PC-9 (cell line): ENCODE measurements around the gene RNASEL. TPM values are rescaled to one million over a fixed set of nuclear protein-coding genes. Genes with fewer than 3 reads are reported as not detected.
A peak's percentile ranks its signal among the peaks of the same experiment; 100 is the strongest.

Experiments
- Bru-seq: library from RNA; stranded (reverse); fragments of 400-500 nt; gene quantifications from one replicate; lab custom pipeline; 2021; lab: Mats Ljungman, UMichigan
- BruChase-seq, 2 experiments: library from RNA; stranded (reverse); fragments of 400-500 nt; gene quantifications; one replicate each; lab custom pipeline; 2021; lab: Mats Ljungman, UMichigan
- BruUV-seq: library from RNA; stranded (reverse); fragments of 400-500 nt; replicated peaks from 2 replicates; lab custom pipeline; 2021; lab: Mats Ljungman, UMichigan
- CTCF ChIA-PET: fragments of 300-600 bp; sonication (Branson Sonifier 250); formaldehyde crosslinking; loops from one replicate; lab custom pipeline; 2022; ENCODE audit warnings: antibody characterized with exemption; lab: Charles Lee
- POLR2A ChIA-PET: fragments of 300-600 bp; sonication (Branson Sonifier 250); formaldehyde crosslinking; loops from one replicate; lab custom pipeline; 2022; ENCODE audit warnings: antibody characterized with exemption; ENCODE audit not compliant: unreplicated experiment; lab: Charles Lee
- DNase-seq, 2 experiments: peaks; one replicate each; pipeline versions ENCODE4 v3.0.0 to v3.0.0-alpha.2; 2015 to 2022; ENCODE audit warnings: mixed read lengths in 1 of 2
- H2AFZ ChIP-seq: fragments of 200-600 bp; sonication (generic); 2 replicates; pipeline ENCODE4 v1.8.1; 2017; ENCODE audit warnings: antibody characterized with exemption
- H3F3A ChIP-seq: fragments of 200-600 bp; sonication (generic); 2 replicates; pipeline ENCODE4 v1.8.1; 2017; ENCODE audit warnings: antibody characterized with exemption, mild to moderate bottlenecking, low read depth; ENCODE audit not compliant: insufficient read depth
- H3K27ac ChIP-seq: fragments of 200-600 bp; sonication (generic); 2 replicates; pipeline ENCODE4 v1.6.1; 2016; ENCODE audit warnings: mixed run types
- H3K27me3 ChIP-seq: fragments of 200-600 bp; sonication (generic); 2 replicates; pipeline ENCODE4 v1.6.1; 2016; ENCODE audit warnings: low read depth, mixed run types; ENCODE audit not compliant: insufficient read depth
- H3K36me3 ChIP-seq: fragments of 200-600 bp; sonication (generic); 2 replicates; pipeline ENCODE4 v1.6.1; 2016; ENCODE audit warnings: low read depth, mixed run types
- H3K4me1 ChIP-seq: fragments of 200-600 bp; sonication (generic); replicated peaks from 2 replicates; pipeline ENCODE4 v1.6.1; 2016; ENCODE audit warnings: mixed run types; ENCODE audit not compliant: insufficient read depth
- H3K4me2 ChIP-seq: fragments of 200-600 bp; sonication (generic); 2 replicates; pipeline ENCODE4 v1.6.1; 2017; ENCODE audit warnings: mixed run types
- H3K4me3 ChIP-seq: fragments of 200-600 bp; sonication (generic); 2 replicates; pipeline ENCODE4 v1.6.1; 2016; ENCODE audit warnings: mixed run types
- H3K79me2 ChIP-seq: fragments of 200-600 bp; sonication (generic); 2 replicates; pipeline ENCODE4 v1.6.1; 2017; ENCODE audit warnings: low read depth, mixed run types
- H3K9me2 ChIP-seq: fragments of 200-600 bp; sonication (generic); 2 replicates; pipeline ENCODE4 v1.8.1; 2017; ENCODE audit warnings: mild to moderate bottlenecking; ENCODE audit not compliant: insufficient read depth
- H3K9me3 ChIP-seq: fragments of 200-600 bp; sonication (generic); 2 replicates; pipeline ENCODE4 v1.8.1; 2016; ENCODE audit warnings: low read depth; ENCODE audit not compliant: insufficient read depth
- H4K20me1 ChIP-seq: fragments of 200-600 bp; sonication (generic); 2 replicates; pipeline ENCODE4 v1.8.1; 2017; ENCODE audit not compliant: insufficient read depth
- EZH2 ChIP-seq: fragments of 200-600 bp; sonication (generic); IDR thresholded peaks from 2 replicates; pipeline ENCODE4 v1.8.0; 2017; ENCODE audit warnings: antibody characterized with exemption, low read depth
- intact Hi-C: fragments of 100-400 bp; cut with micrococcal nuclease; formaldehyde crosslinking; loops from one replicate; pipeline ENCODE4 v1.10.0; 2022; ENCODE audit not compliant: unreplicated experiment
- long read RNA-seq: library from polyadenylated mRNA; stranded (forward); transcript quantifications from one replicate; pipeline ENCODE4 v2.0.0, GENCODE V29; 2022
- total RNA-seq: library from RNA; stranded (reverse); gene quantifications from 2 replicates; pipeline ENCODE4 v1.2.3, GENCODE V29; 2021
- TF ChIP-seq, protein P1 (sequence below): fragments of 200-600 bp; sonication (generic); conservative IDR thresholded peaks from 2 replicates; pipeline ENCODE4 v1.6.1; 2017; ENCODE audit warnings: mixed run types, antibody characterized with exemption, mild to moderate bottlenecking, moderate library complexity

RNASEL gene, protein sequence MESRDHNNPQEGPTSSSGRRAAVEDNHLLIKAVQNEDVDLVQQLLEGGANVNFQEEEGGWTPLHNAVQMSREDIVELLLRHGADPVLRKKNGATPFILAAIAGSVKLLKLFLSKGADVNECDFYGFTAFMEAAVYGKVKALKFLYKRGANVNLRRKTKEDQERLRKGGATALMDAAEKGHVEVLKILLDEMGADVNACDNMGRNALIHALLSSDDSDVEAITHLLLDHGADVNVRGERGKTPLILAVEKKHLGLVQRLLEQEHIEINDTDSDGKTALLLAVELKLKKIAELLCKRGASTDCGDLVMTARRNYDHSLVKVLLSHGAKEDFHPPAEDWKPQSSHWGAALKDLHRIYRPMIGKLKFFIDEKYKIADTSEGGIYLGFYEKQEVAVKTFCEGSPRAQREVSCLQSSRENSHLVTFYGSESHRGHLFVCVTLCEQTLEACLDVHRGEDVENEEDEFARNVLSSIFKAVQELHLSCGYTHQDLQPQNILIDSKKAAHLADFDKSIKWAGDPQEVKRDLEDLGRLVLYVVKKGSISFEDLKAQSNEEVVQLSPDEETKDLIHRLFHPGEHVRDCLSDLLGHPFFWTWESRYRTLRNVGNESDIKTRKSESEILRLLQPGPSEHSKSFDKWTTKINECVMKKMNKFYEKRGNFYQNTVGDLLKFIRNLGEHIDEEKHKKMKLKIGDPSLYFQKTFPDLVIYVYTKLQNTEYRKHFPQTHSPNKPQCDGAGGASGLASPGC
- total RNA-seq (4.9 and 6.3 TPM in 2 replicates), Bru-seq, nascent RNA (percentile 47 among the genes with signal in this experiment), BruChase-seq, experiment 1, labeled RNA remaining after a 2-hour chase (percentile 56 among the genes with signal in this experiment), BruChase-seq, experiment 2, labeled RNA remaining after a 6-hour chase (percentile 57 among the genes with signal in this experiment)
- long read RNA-seq, full-length matches to known transcripts = 16 of 21 reads
- long read RNA-seq, partial matches to known transcripts = 4 of 21 reads
- long read RNA-seq, other reads (novel, unspliced or antisense) = 1 of 21 reads

DNA sequence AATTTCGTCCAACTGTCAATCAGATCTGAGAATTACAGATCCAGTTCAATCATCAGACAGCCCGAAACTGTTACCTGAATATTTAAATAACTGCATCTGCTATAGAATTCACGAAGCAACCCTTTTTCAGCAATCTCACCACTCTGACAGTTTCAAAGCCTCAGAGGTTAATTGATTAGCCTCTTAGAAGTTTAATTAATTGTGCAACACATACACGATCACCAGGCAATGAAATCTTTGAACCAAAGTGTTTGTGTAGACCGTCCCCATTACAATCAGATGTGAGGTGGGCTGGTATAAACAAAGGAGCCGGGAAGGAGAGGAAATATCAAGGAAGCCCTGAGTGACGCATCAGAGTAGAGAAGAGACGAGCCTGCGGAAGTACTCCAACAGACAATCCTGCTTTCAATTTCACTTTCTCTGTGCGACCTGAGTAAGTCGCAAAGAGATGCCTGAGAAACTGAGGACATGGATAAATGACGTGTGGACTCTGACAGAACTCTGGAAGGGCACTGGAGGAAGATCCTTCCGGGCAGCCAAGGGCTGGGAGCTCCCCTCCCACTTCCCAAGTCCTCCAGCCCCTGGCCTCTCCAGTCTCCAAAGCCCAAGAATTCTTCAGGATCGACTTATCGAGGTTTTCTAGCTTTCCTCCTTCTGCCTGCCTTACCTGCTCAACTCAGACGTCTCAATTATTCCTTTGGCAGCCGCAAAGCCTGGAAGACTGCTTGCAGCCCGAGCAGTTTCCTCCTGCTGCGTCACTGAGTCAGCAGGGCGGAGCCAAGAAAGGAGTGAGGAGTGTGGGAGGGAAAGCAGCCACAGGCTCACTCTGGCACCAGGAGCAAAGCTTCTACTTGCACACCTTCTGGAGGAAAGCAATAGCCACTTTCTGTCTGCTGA lies at the start of gene RNASEL:
Gene RNASEL (minus strand): TSS at position 757 of the 897 bp plus-strand sequence. CDS start 2,450 bp downstream, outside the sequence.
- H3K27me3 ChIP-seq = no peaks in the 10 kb centered on the region
- peaks cover 13% of the 10 kb centered on the region; the same call in 1 of the 2 replicates for H3F3A ChIP-seq
- POLR2A ChIA-PET = interaction anchor here (0.7 kb wide), 2 partner anchors 271 to 494 kb away, joined by 4 read pairs; no protein-coding TSS in a partner anchor
- no peaks in the 10 kb centered on the region for H3K9me2 ChIP-seq
- BruUV-seq = TSS peak; percentile 84
- H3K4me2 ChIP-seq = peak within 1 kb of the TSS; percentile 91
- H3K9me3 ChIP-seq = no peaks in the 10 kb centered on the region
- H3K27ac ChIP-seq = peak within 1 kb of the TSS; percentile 69
- intact Hi-C loops = loop anchor here (5.0 kb wide), 1 partner anchor 191 kb away; no protein-coding TSS in a partner anchor
- no peak for TF ChIP-seq EZH2
- TF ChIP-seq, protein P1, sequence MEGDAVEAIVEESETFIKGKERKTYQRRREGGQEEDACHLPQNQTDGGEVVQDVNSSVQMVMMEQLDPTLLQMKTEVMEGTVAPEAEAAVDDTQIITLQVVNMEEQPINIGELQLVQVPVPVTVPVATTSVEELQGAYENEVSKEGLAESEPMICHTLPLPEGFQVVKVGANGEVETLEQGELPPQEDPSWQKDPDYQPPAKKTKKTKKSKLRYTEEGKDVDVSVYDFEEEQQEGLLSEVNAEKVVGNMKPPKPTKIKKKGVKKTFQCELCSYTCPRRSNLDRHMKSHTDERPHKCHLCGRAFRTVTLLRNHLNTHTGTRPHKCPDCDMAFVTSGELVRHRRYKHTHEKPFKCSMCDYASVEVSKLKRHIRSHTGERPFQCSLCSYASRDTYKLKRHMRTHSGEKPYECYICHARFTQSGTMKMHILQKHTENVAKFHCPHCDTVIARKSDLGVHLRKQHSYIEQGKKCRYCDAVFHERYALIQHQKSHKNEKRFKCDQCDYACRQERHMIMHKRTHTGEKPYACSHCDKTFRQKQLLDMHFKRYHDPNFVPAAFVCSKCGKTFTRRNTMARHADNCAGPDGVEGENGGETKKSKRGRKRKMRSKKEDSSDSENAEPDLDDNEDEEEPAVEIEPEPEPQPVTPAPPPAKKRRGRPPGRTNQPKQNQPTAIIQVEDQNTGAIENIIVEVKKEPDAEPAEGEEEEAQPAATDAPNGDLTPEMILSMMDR = no peak
- H4K20me1 ChIP-seq = no peaks in the 10 kb centered on the region
- CTCF ChIA-PET = interaction anchor here (1.1 to 2.0 kb wide), 2 partner anchors 504 to 508 kb away, joined by 4 to 7 read pairs; no protein-coding TSS in a partner anchor
- H3K36me3 ChIP-seq = no peaks in the 10 kb centered on the region
- peaks cover 12% of the 10 kb centered on the region for H3K4me1 ChIP-seq
- H2AFZ ChIP-seq = peak within 1 kb of the TSS; percentile 96
- no peaks in the 10 kb centered on the region for H3K79me2 ChIP-seq
- peak within 1 kb of the TSS; percentile 64 for H3K4me3 ChIP-seq
- peak; percentile 69 to 78 for DNase-seq

DNA sequence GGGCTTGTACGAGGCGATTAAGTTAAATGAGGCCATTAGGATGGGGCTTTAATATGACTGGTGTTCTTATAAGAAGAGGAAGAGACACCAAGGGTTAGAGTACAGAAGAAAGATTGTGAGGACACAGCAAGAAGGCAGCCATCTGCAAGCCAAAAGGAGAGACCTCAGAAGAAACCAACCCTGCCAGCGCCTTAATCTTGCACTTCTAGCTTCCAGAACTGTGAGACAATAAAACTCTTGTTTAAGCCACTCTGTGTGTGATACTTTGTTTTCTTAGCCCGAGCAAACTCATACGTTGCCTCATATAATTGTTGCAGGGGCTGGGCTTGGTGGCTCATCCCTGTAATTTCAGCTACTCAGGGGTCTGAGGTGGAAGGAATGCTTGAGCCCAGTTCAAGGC lies 48.7 kb upstream of the RNASEL start:
- intact Hi-C loops = no loop called here
- POLR2A ChIA-PET = no interaction called here
- Histone ChIP-seq H4K20me1 (no peaks in the 10 kb centered on the region), H3K79me2 (no peaks in the 10 kb centered on the region), H3K4me2 (no peak overlapping the region), H3K9me3 (no peaks in the 10 kb centered on the region), H3K27ac (no peak overlapping the region), H3K27me3 (no peaks in the 10 kb centered on the region), H2AFZ (no peak overlapping the region), H3K36me3 (no peaks in the 10 kb centered on the region), H3F3A (no peaks in the 10 kb centered on the region; the same call in 1 of the 2 replicates), H3K9me2 (no peaks in the 10 kb centered on the region), H3K4me3 (no peak overlapping the region), H3K4me1 (no peaks in the 10 kb centered on the region)
- TF ChIP-seq EZH2 = no peak
- TF ChIP-seq, protein P1 = no peak
- no TSS peak for BruUV-seq
- CTCF ChIA-PET = no interaction called here
- DNase-seq = no peak
